PC-9 (cell line): ENCODE results near the gene CPNE4. TPM values are rescaled to one million over a fixed set of nuclear protein-coding genes. Genes with fewer than 3 reads are reported as not detected.

Source experiments
- BruUV-seq: library from RNA; stranded (reverse); fragments of 400-500 nt; replicated peaks from 2 replicates; lab custom pipeline; 2021; lab: Mats Ljungman, UMichigan
- CTCF ChIA-PET: fragments of 300-600 bp; sonication (Branson Sonifier 250); formaldehyde crosslinking; loops from one replicate; lab custom pipeline; 2022; ENCODE audit warnings: antibody characterized with exemption; lab: Charles Lee
- POLR2A ChIA-PET: fragments of 300-600 bp; sonication (Branson Sonifier 250); formaldehyde crosslinking; loops from one replicate; lab custom pipeline; 2022; ENCODE audit warnings: antibody characterized with exemption; ENCODE audit not compliant: unreplicated experiment; lab: Charles Lee
- DNase-seq, 2 experiments: peaks; one replicate each; pipeline versions ENCODE4 v3.0.0 to v3.0.0-alpha.2; 2015 to 2022; ENCODE audit warnings: mixed read lengths in 1 of 2
- H2AFZ ChIP-seq: fragments of 200-600 bp; sonication (generic); 2 replicates; pipeline ENCODE4 v1.8.1; 2017; ENCODE audit warnings: antibody characterized with exemption
- H3F3A ChIP-seq: fragments of 200-600 bp; sonication (generic); 2 replicates; pipeline ENCODE4 v1.8.1; 2017; ENCODE audit warnings: antibody characterized with exemption, mild to moderate bottlenecking, low read depth; ENCODE audit not compliant: insufficient read depth
- H3K27ac ChIP-seq: fragments of 200-600 bp; sonication (generic); 2 replicates; pipeline ENCODE4 v1.6.1; 2016; ENCODE audit warnings: mixed run types
- H3K27me3 ChIP-seq: fragments of 200-600 bp; sonication (generic); 2 replicates; pipeline ENCODE4 v1.6.1; 2016; ENCODE audit warnings: low read depth, mixed run types; ENCODE audit not compliant: insufficient read depth
- H3K36me3 ChIP-seq: fragments of 200-600 bp; sonication (generic); 2 replicates; pipeline ENCODE4 v1.6.1; 2016; ENCODE audit warnings: low read depth, mixed run types
- H3K4me1 ChIP-seq: fragments of 200-600 bp; sonication (generic); replicated peaks from 2 replicates; pipeline ENCODE4 v1.6.1; 2016; ENCODE audit warnings: mixed run types; ENCODE audit not compliant: insufficient read depth
- H3K4me2 ChIP-seq: fragments of 200-600 bp; sonication (generic); 2 replicates; pipeline ENCODE4 v1.6.1; 2017; ENCODE audit warnings: mixed run types
- H3K4me3 ChIP-seq: fragments of 200-600 bp; sonication (generic); 2 replicates; pipeline ENCODE4 v1.6.1; 2016; ENCODE audit warnings: mixed run types
- H3K79me2 ChIP-seq: fragments of 200-600 bp; sonication (generic); 2 replicates; pipeline ENCODE4 v1.6.1; 2017; ENCODE audit warnings: low read depth, mixed run types
- H3K9me2 ChIP-seq: fragments of 200-600 bp; sonication (generic); 2 replicates; pipeline ENCODE4 v1.8.1; 2017; ENCODE audit warnings: mild to moderate bottlenecking; ENCODE audit not compliant: insufficient read depth
- H3K9me3 ChIP-seq: fragments of 200-600 bp; sonication (generic); 2 replicates; pipeline ENCODE4 v1.8.1; 2016; ENCODE audit warnings: low read depth; ENCODE audit not compliant: insufficient read depth
- H4K20me1 ChIP-seq: fragments of 200-600 bp; sonication (generic); 2 replicates; pipeline ENCODE4 v1.8.1; 2017; ENCODE audit not compliant: insufficient read depth
- CTCF ChIP-seq: fragments of 200-600 bp; sonication (generic); conservative IDR thresholded peaks from 2 replicates; pipeline ENCODE4 v1.6.1; 2017; ENCODE audit warnings: mixed run types, antibody characterized with exemption, mild to moderate bottlenecking, moderate library complexity
- EZH2 ChIP-seq: fragments of 200-600 bp; sonication (generic); IDR thresholded peaks from 2 replicates; pipeline ENCODE4 v1.8.0; 2017; ENCODE audit warnings: antibody characterized with exemption, low read depth
- intact Hi-C: fragments of 100-400 bp; cut with micrococcal nuclease; formaldehyde crosslinking; loops from one replicate; pipeline ENCODE4 v1.10.0; 2022; ENCODE audit not compliant: unreplicated experiment
- total RNA-seq: library from RNA; stranded (reverse); gene quantifications from 2 replicates; pipeline ENCODE4 v1.2.3, GENCODE V29; 2021

Gene CPNE4
- total RNA-seq, 1 experiment from 2014 or later = 0.22 TPM

GRCh38 chr3:131922356-131922755 lies 112.5 kb downstream of the CPNE4 start:
- intact Hi-C loops = no loop called here
- Histone ChIP-seq H3K9me2 (no peaks in the 10 kb centered on the region), H3K79me2 (no peaks in the 10 kb centered on the region), H3K4me1 (no peaks in the 10 kb centered on the region), H3K4me3 (no peak overlapping the region), H3K36me3 (no peaks in the 10 kb centered on the region), H3F3A (no peaks in the 10 kb centered on the region), H2AFZ (no peak overlapping the region), H3K4me2 (no peak overlapping the region), H3K27me3 (no peaks in the 10 kb centered on the region), H4K20me1 (no peaks in the 10 kb centered on the region), H3K27ac (no peak overlapping the region), H3K9me3 (no peaks in the 10 kb centered on the region)
- TF ChIP-seq CTCF (no peak), EZH2 (no peak)
- no peak for DNase-seq
- CTCF ChIA-PET = no interaction called here
- POLR2A ChIA-PET = no interaction called here
- BruUV-seq = no TSS peak

GRCh38 chr3:131917006-131917405 lies 117.8 kb downstream of the CPNE4 start:
- no peak overlapping the region for H3K27ac ChIP-seq
- TF ChIP-seq CTCF = no peak
- no peak for TF ChIP-seq EZH2
- H3K36me3 ChIP-seq = no peaks in the 10 kb centered on the region
- no peak overlapping the region for H2AFZ ChIP-seq
- intact Hi-C loops = no loop called here
- no peaks in the 10 kb centered on the region for H3F3A ChIP-seq
- H4K20me1 ChIP-seq = no peaks in the 10 kb centered on the region
- H3K4me1 ChIP-seq = no peaks in the 10 kb centered on the region
- CTCF ChIA-PET = no interaction called here
- BruUV-seq = no TSS peak
- H3K79me2 ChIP-seq = no peaks in the 10 kb centered on the region
- H3K27me3 ChIP-seq = no peaks in the 10 kb centered on the region
- DNase-seq = no peak
- H3K4me2 ChIP-seq = no peak overlapping the region
- H3K4me3 ChIP-seq = no peak overlapping the region
- POLR2A ChIA-PET = no interaction called here
- H3K9me2 ChIP-seq = no peaks in the 10 kb centered on the region
- no peaks in the 10 kb centered on the region for H3K9me3 ChIP-seq

DNA sequence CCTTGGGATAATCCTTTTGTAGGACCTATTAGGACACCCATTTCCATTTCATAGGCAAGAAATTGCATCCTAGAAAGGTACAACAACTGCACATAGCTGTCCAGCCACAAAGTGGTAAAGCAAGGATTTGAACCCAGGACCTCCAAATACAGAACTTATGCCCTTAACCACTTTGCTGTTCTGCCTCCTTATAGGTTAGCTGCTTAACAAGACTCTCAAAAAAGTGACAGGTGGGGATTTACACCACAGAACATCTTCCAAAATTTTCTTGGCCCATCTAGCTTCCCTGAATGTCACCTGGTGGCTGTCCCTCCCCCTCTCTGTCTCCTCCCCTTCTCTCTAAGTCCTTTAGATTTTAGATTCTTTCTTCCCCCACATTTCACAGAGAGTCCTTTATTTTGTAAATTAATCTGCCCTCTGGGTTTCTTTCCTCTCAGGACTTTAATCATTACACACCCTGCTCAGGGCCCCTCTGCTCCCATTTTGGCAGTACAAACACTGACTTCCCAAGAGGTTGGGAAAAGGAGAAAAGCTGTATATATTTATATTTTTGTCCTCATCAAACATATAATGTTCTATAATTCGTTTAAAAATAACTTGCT lies 120.6 kb downstream of the CPNE4 start:
- no peaks in the 10 kb centered on the region for H3K4me1 ChIP-seq
- H3F3A ChIP-seq = no peaks in the 10 kb centered on the region
- H3K9me3 ChIP-seq = no peaks in the 10 kb centered on the region
- DNase-seq = no peak
- no peak overlapping the region for H3K27ac ChIP-seq
- H4K20me1 ChIP-seq = no peaks in the 10 kb centered on the region
- ChIA-PET CTCF (no interaction called here), POLR2A (no interaction called here)
- no peaks in the 10 kb centered on the region for H3K27me3 ChIP-seq
- TF ChIP-seq CTCF (no peak), EZH2 (no peak)
- BruUV-seq = no TSS peak
- no peaks in the 10 kb centered on the region for H3K79me2 ChIP-seq
- no peaks in the 10 kb centered on the region for H3K36me3 ChIP-seq
- H2AFZ ChIP-seq = no peak overlapping the region
- H3K4me2 ChIP-seq = no peak overlapping the region
- H3K9me2 ChIP-seq = no peaks in the 10 kb centered on the region
- intact Hi-C loops = no loop called here
- no peak overlapping the region for H3K4me3 ChIP-seq
